Measurements from ENCODE around the gene AGTRAP. TPM values are rescaled to one million over a fixed set of nuclear protein-coding genes. Genes with fewer than 3 reads are reported as not detected.

AGTRAP gene
- total RNA-seq, 1 donor from 2014 or later = 64.5 TPM

DNA sequence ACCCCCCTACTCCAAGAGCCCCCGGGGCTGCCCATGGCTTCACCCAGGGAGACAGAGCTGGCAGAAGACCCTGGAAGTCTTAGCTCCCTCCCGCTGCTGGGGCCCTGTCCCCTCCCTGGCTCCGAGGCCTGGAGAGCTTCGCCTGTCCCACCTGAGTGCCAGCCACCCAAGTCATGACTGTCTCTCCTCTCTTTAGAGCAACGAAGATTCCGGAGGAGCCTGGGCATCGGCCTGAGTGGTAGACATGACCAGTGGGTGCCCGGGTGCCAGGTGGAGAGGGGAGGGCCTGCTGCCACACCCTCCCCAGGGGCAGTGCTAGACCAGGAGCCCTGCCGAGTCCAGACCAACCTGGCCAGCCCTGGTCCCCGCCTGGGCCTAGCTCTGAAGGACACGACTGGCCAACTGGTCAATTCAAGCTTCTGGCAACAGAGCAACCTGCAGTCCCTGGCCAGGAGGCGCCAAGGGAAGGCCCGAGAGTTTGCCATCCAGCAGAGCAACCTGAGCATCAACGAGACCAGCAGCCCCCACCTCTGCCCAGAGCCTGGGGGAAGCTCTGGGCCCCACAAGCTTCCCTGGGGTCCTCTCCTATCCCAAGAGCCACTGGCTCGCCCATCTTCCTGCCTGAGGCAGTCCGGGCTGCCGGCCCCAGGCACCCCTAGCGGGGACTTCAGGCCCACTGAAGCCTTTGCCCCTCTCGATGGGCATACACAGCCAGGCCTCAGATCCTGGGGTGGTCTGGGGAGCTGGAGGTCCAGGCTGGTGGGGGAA is 29.9 kb downstream of the AGTRAP start:
- no peak overlapping the region for H3K27ac ChIP-seq
- H3K4me3 ChIP-seq = no peak overlapping the region
- no peaks in the 10 kb centered on the region for H3K36me3 ChIP-seq
- DNase-seq = no peak
- TF ChIP-seq, protein P1, sequence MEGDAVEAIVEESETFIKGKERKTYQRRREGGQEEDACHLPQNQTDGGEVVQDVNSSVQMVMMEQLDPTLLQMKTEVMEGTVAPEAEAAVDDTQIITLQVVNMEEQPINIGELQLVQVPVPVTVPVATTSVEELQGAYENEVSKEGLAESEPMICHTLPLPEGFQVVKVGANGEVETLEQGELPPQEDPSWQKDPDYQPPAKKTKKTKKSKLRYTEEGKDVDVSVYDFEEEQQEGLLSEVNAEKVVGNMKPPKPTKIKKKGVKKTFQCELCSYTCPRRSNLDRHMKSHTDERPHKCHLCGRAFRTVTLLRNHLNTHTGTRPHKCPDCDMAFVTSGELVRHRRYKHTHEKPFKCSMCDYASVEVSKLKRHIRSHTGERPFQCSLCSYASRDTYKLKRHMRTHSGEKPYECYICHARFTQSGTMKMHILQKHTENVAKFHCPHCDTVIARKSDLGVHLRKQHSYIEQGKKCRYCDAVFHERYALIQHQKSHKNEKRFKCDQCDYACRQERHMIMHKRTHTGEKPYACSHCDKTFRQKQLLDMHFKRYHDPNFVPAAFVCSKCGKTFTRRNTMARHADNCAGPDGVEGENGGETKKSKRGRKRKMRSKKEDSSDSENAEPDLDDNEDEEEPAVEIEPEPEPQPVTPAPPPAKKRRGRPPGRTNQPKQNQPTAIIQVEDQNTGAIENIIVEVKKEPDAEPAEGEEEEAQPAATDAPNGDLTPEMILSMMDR (IDR thresholded peaks at IDR 0.05) = no peak
- no peaks in the 10 kb centered on the region for H3K4me1 ChIP-seq
- intact Hi-C loops (cut with DNase I) = no loop called here
- H3K27me3 ChIP-seq (ENCODE audit: low read depth) = peaks cover 18% of the 10 kb centered on the region
- ATAC-seq = no peak
- H3K9me3 ChIP-seq = no peaks in the 10 kb centered on the region

DNA sequence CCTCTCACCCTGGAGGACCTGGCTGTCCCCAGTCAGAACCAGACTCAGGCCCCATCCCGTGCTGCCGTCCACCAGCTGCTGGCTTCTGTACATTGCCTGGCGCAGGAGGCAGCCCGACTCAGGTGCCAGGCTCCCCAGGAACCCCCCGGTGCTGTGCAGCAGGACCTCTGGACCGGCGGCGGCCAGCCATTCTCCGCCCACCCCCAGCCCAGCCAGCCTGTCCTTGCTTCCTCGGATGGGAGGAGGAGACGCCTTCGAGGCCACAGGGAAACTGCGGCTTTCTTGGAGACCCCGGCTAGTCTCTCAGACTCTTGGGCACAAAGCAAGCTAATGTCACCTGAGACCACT is 30.5 kb downstream of the AGTRAP start:
- no peak for DNase-seq
- Histone ChIP-seq H3K4me3 (no peak overlapping the region), H3K9me3 (no peaks in the 10 kb centered on the region), H3K27ac (no peak overlapping the region), H3K36me3 (no peaks in the 10 kb centered on the region), H3K4me1 (no peaks in the 10 kb centered on the region), H3K27me3 (ENCODE audit: low read depth) (peaks cover 14% of the 10 kb centered on the region)
- TF ChIP-seq, protein P1 (IDR thresholded peaks at IDR 0.05) = no peak
- ATAC-seq = no peak
- intact Hi-C loops (cut with DNase I) = no loop called here

DNA sequence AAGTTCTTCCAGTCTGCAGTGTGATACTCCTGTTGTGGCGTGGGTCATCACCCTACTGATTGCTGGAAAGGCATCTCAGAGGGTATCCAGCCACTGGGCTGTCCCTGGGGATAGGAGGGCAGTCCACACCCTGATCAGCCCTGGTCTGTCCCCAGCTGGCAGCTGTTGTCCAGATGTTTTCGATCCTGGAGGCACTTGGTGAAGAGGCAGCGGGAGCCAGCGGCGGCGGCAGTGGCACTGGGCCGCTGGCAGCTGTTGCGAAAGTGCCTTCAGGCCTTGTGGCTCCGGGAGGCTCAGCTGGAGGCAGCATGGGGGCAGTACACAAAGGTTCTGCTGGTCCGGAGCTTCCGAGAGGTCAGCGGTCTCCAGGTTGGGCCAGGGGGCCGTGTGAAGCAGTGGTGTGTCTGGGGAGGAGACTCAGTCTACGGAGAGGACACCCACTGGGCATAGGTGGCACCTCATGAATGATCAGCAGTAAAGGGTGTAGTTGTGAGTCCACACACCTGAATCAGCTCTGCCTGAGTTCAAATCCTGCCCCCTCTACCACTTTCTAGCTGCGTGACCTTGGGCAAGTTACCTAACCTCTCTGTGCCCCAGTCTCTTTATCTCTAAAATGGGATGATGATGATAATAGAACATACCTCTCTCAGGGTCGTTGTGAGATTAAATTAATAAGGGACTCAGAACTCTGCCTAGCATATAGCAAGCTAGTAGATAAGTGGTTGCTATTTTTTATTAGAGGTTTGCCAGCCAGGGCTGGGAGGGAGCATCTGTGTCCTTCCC is 32.2 kb downstream of the AGTRAP start:
- TF ChIP-seq, protein P1 (IDR thresholded peaks at IDR 0.05) = no peak
- H3K4me1 ChIP-seq = no peaks in the 10 kb centered on the region
- no peaks in the 10 kb centered on the region for H3K36me3 ChIP-seq
- DNase-seq (no peak), ATAC-seq (no peak)
- intact Hi-C loops (cut with DNase I) = no loop called here
- H3K27me3 ChIP-seq (ENCODE audit: low read depth) = no peaks in the 10 kb centered on the region
- H3K4me3 ChIP-seq = no peak overlapping the region
- H3K9me3 ChIP-seq = no peaks in the 10 kb centered on the region
- no peak overlapping the region for H3K27ac ChIP-seq

DNA sequence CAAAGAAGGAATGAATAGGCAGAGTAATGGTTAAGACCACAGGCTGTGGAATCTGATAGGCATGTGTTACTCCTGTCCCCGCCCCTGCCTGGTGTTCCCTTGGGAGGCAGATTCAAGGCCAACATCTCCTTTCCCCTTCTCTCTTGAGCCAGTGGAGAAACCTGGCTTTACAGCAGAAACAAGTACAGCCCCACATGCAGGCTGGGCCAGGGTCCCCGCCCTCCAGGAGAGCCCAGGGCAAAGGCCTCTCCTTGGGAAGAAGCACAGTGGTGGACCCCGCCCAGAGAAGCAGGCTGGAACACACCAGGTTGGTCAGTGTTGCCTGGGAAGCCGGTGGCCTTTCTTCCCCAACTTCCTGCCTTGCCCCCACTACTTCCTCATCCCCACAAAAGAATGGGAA is 32.9 kb downstream of the AGTRAP start:
- Histone ChIP-seq H3K36me3 (no peaks in the 10 kb centered on the region), H3K27ac (no peak overlapping the region), H3K9me3 (no peaks in the 10 kb centered on the region), H3K4me3 (no peak overlapping the region), H3K4me1 (no peaks in the 10 kb centered on the region), H3K27me3 (ENCODE audit: low read depth) (no peaks in the 10 kb centered on the region)
- DNase-seq = no peak
- TF ChIP-seq, protein P1 (IDR thresholded peaks at IDR 0.05) = no peak
- intact Hi-C loops (cut with DNase I) = no loop called here
- no peak for ATAC-seq

DNA sequence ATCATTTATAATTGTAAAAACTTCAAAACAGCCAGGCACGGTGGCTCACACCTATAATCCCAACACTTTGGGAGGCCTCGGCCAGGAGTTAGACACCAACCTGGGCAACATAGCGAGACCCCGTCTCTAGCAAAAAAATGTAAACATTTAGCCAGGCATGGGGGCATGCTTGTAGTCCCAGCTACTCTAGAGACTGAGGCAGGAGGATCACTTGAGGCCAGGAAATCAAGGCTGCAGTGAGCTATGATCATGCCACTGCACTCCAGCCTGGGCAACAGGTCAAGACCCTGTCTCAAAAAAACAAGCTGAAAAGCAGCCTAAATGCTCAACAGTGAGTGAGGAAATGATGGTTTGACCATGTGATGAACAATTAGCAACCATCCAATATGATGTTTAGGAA is 33.3 kb downstream of the AGTRAP start:
- H3K27ac ChIP-seq = no peak overlapping the region
- H3K27me3 ChIP-seq (ENCODE audit: low read depth) = no peaks in the 10 kb centered on the region
- no peak for ATAC-seq
- no peak for DNase-seq
- H3K36me3 ChIP-seq = no peaks in the 10 kb centered on the region
- no peaks in the 10 kb centered on the region for H3K4me1 ChIP-seq
- no peaks in the 10 kb centered on the region for H3K9me3 ChIP-seq
- TF ChIP-seq, protein P1 (IDR thresholded peaks at IDR 0.05) = no peak
- intact Hi-C loops (cut with DNase I) = no loop called here
- no peak overlapping the region for H3K4me3 ChIP-seq

Data from lower lobe of right lung (tissue), 2 donors.